Measurements from ENCODE around the gene PVR.

- TF ChIP-seq CTCF (conservative IDR thresholded peaks at IDR 0.05; ENCODE audit: low read length) (no peak), EZH2phosphoT487 (IDR thresholded peaks at IDR 0.05; ENCODE audit: borderline replicate concordance, low read depth, low read length) (no peak)
Measured at GRCh38 chr19:44687888-44688287, 44.2 kb downstream of the PVR start.
